ENCODE measurements around the gene BCL2L15. TPM values are rescaled to one million over a fixed set of nuclear protein-coding genes. Genes with fewer than 3 reads are reported as not detected.

Gene BCL2L15
- total and polyA plus RNA-seq, 4 donors = 0.36 to 36.1 (median 1.3) TPM

DNA sequence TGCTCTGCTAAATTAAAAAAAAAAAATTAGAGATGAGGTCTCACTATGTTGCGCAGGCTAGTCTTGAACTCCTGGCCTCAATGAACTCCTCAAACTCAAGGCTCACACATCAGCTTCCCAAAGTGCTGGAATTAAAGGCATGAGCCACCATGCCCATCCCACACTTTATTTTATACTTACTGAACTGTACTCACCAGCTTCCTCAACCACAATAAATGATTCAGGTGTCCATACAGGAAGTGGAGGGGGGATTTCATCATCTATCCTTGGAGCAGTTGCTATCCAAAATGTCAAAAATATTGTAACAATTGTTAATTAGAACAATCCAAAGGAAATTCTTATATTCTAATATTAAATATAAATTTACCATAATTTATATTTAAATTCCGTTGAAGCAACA, 52.7 kb downstream of the BCL2L15 start:
- intact Hi-C loops (cut with DNase I) = loop anchor here (5.0 to 10.0 kb wide), 4 partner anchors 63 to 450 kb away; partner anchors contain the start of gene HIPK1 (in 1 of the 2)
- Histone ChIP-seq H3K9me3 (ENCODE audit: control insufficient read depth, low read length) (no peaks in the 10 kb centered on the region), H3K4me1 (ENCODE audit: control insufficient read depth in 1 of 2, insufficient read depth in 2 of 2, low read length in 2 of 2) (no peaks in the 10 kb centered on the region), H3K27me3 (ENCODE audit: control insufficient read depth in 1 of 2, insufficient read depth in 2 of 2, low read length in 1 of 2) (no peaks in the 10 kb centered on the region), H3K36me3 (ENCODE audit: control insufficient read depth in 1 of 2, insufficient read depth in 2 of 2, low read length in 1 of 2) (no peaks in the 10 kb centered on the region), H3K4me3 (ENCODE audit: low read length in 2 of 2) (no peak overlapping the region), H3K27ac (ENCODE audit: low read depth in 1 of 2, low read length in 2 of 2) (no peak overlapping the region)
- no peak for ATAC-seq (ENCODE audit: low FRiP score)
- no peak for DNase-seq
- WGBS, 2 donors = 89 to 94% methylated on average over 2 of the region's 2 CpGs

Other genes with a start within 250 kb of the BCL2L15 start
- gene PHTF1, start 128.1 kb downstream of the BCL2L15 start, total RNA-seq = 10 to 100 TPM; 15.0 to 26.3 TPM
- gene PHTF1, start 128.1 kb downstream of the BCL2L15 start, polyA plus RNA-seq = 1 to 10 TPM; 2.8 to 8.7 TPM
- gene RSBN1, start 75.1 kb downstream of the BCL2L15 start, total RNA-seq = 10 to 100 TPM; 17.1 to 22.5 TPM
- 1 to 10 TPM; 3.6 to 5.2 TPM for gene RSBN1, start 75.1 kb downstream of the BCL2L15 start, polyA plus RNA-seq
- 1 to 10 TPM; 4.7 to 6.7 TPM for gene PTPN22, start 15.9 kb downstream of the BCL2L15 start, total RNA-seq
- under 1 TPM; 0.50 to 0.59 TPM for gene PTPN22, start 15.9 kb downstream of the BCL2L15 start, polyA plus RNA-seq
- gene AP4B1, start 17.2 kb upstream of the BCL2L15 start, total RNA-seq = 10 to 100 TPM; 15.7 to 24.8 TPM
- gene AP4B1, start 17.2 kb upstream of the BCL2L15 start, polyA plus RNA-seq = 10 to 100 TPM in 1 of 2 donors, 1 to 10 TPM in 1; 8.5 to 35.4 TPM
- gene DCLRE1B, start 17.7 kb upstream of the BCL2L15 start, total RNA-seq = 1 to 10 TPM; 4.2 to 6.3 TPM
- 1 to 10 TPM; 1.9 to 2.6 TPM for gene DCLRE1B, start 17.7 kb upstream of the BCL2L15 start, polyA plus RNA-seq
- 10 to 100 TPM; 71.1 to 75.3 TPM for gene HIPK1, start 41.7 kb upstream of the BCL2L15 start, total RNA-seq
- gene HIPK1, start 41.7 kb upstream of the BCL2L15 start, polyA plus RNA-seq = 10 to 100 TPM; 14.9 to 19.7 TPM
- gene OLFML3, start 91.9 kb upstream of the BCL2L15 start, total RNA-seq = 10 to 100 TPM; 19.8 to 96.1 TPM
- gene OLFML3, start 91.9 kb upstream of the BCL2L15 start, polyA plus RNA-seq = 10 to 100 TPM; 17.3 to 20.4 TPM